Mononuclear cell (primary cell): ENCODE measurements around the gene ESR2. TPM values are rescaled to one million over a fixed set of nuclear protein-coding genes. Genes with fewer than 3 reads are reported as not detected.
"Not testable (repeated sequence)": the region's sequence is repeated elsewhere in the genome, so short reads cannot be mapped to it uniquely, and the experiment has no call there.

Experiments
- H3K27me3 ChIP-seq: 2 replicates; pipeline ENCODE4 v1.6.0; 2011; ENCODE audit warnings: low read length, control low read depth; ENCODE audit not compliant: insufficient read depth
- H3K4me1 ChIP-seq: 2 replicates; pipeline ENCODE4 v1.5.1; 2011; ENCODE audit warnings: mild to moderate bottlenecking, low read length, control low read depth; ENCODE audit not compliant: insufficient read depth
- H3K4me3 ChIP-seq: 2 replicates; pipeline ENCODE4 v1.5.1; 2011; ENCODE audit warnings: mild to moderate bottlenecking, low read length, moderate library complexity
- H3K9me3 ChIP-seq: 2 replicates; pipeline ENCODE4 v1.5.1; 2011; ENCODE audit warnings: low read depth, mild to moderate bottlenecking, control low read depth, low read length
- total RNA-seq: library from RNA; depleted of rRNA; stranded (reverse); fragments of >200 nt; gene quantifications from one replicate; pipeline ENCODE4 v1.2.3, GENCODE V29; 2012

ESR2 gene
- total RNA-seq, 1 donor = 1.3 TPM

DNA sequence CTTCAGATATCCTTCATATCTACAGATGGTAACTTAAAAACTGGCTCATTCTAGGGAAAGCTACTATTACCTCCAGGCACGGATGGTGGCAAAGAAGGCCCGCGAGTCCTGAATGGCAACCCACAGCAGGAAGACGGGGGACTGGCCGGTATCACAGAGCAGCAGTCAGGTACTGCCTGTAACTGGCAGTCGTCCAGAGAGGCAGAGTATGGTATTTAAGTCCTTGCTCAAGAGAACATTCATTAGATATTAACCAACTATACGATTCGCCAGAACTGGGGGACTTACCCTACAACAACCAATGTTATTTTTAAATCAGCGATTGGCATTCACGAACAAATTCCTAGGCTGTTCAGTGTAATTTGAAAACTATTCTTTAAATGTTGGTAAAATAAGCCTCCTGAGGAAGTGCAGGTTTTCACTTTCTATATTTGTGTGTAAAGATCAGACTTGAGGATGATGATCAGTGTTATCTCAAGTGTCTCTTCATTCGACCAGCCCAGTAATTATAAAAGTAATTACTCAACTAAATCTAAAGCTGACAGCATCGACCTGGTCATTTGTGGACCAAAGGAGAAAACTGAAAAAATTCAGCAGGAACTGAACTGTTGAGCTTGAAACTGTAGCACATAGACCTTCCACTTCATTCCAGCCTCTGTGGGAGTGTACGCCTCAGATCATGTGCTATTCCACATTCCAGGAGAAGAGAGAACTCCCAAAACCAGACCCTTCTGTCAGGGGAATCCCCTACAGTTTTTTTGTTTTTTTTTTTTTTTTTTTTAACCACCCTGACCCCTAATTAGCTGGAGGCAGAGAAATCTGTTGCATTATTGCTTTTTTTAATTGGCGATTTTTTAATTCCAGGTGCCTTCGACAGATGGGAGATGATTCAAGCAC lies 75.6 kb downstream of the ESR2 start:
- H3K27me3 ChIP-seq = no peaks in the 10 kb centered on the region
- H3K4me3 ChIP-seq = no peak overlapping the region
- H3K4me1 ChIP-seq = peaks cover 23% of the 10 kb centered on the region
- no peaks in the 10 kb centered on the region for H3K9me3 ChIP-seq

- no peaks in the 10 kb centered on the region for H3K27me3 ChIP-seq
- H3K4me1 ChIP-seq = peaks cover 23% of the 10 kb centered on the region
- H3K4me3 ChIP-seq = no peak overlapping the region
- no peaks in the 10 kb centered on the region for H3K9me3 ChIP-seq
These were observed 76.3 kb downstream of the ESR2 start for GRCh38 chr14:64217834-64218233.

- H3K4me3 ChIP-seq = no peak overlapping the region
- peaks cover 23% of the 10 kb centered on the region for H3K4me1 ChIP-seq
- H3K9me3 ChIP-seq = no peaks in the 10 kb centered on the region
- no peaks in the 10 kb centered on the region for H3K27me3 ChIP-seq
These were observed 76.9 kb downstream of the ESR2 start for GRCh38 chr14:64217308-64217707.

DNA sequence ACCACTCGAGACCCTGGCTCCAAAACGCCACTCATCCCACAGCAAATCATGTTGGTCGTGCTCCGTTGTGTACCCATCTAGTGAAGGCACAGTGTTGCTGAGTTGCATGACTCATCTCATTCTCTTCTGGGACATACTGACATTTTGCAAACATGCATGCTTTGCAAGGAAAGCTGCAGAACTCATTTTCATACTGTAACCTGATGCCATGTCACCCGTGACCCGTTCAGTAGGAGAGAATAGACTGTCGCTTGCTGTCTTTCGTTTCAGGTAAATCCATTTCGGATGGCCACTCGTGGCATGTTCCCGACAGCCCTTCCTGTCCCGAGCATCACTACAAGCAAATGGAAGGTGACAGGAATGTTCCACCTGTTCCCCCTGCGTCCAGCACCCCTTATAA lies 78.2 kb downstream of the ESR2 start:
- H3K9me3 ChIP-seq = no peaks in the 10 kb centered on the region
- H3K27me3 ChIP-seq = no peaks in the 10 kb centered on the region
- H3K4me1 ChIP-seq = peaks cover 14% of the 10 kb centered on the region
- H3K4me3 ChIP-seq = no peak overlapping the region

GRCh38 chr14:64215274-64215673 lies 78.9 kb downstream of the ESR2 start:
- Histone ChIP-seq H3K4me3 (no peak overlapping the region), H3K9me3 (no peaks in the 10 kb centered on the region), H3K4me1 (peaks cover 9% of the 10 kb centered on the region), H3K27me3 (no peaks in the 10 kb centered on the region)

GRCh38 chr14:64213853-64214570 lies 80.2 kb downstream of the ESR2 start:
- H3K27me3 ChIP-seq = no peaks in the 10 kb centered on the region
- H3K4me1 ChIP-seq = peaks cover 16% of the 10 kb centered on the region
- no peak overlapping the region for H3K4me3 ChIP-seq
- H3K9me3 ChIP-seq = no peaks in the 10 kb centered on the region

DNA sequence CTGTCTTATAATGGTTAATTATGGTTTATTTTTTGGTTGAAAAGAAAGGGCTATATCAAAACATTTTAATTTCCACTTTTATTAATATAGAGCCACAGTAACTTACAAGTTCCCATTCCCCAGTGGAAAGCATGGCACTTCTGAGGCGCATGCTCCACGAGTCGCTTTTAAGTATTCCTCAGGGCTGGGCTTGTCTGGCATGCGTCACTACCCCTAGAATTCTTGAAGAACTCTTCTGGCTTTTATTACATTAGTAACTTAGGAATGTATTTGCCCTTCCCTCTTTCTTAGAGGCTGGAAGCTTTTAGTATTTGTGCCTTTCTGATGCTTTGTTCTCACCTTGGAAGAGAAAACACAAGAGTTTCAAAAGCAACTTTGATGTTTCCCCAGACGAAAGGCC lies 81.1 kb downstream of the ESR2 start:
- no peaks in the 10 kb centered on the region for H3K27me3 ChIP-seq
- H3K4me3 ChIP-seq = no peak overlapping the region
- peaks cover 12% of the 10 kb centered on the region for H3K4me1 ChIP-seq
- no peaks in the 10 kb centered on the region for H3K9me3 ChIP-seq

DNA sequence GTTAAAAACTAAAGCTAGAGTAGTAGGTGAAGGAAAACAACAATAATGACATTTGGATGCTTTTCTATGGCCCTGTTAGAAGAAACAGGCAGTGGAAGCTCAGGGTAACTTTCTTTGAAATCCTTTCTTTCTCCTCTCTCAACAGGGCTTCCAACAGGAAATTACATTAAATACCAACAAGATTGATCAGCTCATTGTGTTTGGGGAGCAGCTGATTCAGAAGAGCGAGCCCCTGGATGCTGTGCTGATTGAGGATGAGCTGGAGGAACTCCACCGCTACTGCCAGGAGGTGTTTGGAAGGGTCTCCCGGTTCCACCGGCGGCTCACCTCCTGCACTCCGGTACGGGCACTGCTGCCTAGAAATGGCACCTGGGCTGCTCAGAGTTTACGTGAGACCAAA lies 81.5 kb downstream of the ESR2 start:
- Histone ChIP-seq H3K9me3 (no peaks in the 10 kb centered on the region), H3K27me3 (no peaks in the 10 kb centered on the region), H3K4me1 (peaks cover 12% of the 10 kb centered on the region), H3K4me3 (no peak overlapping the region)

- H3K9me3 ChIP-seq, H3K4me3 ChIP-seq, H3K4me1 ChIP-seq, H3K27me3 ChIP-seq: not testable (repeated sequence)
These were observed 83.3 kb downstream of the ESR2 start for GRCh38 chr14:64210912-64211311.

DNA sequence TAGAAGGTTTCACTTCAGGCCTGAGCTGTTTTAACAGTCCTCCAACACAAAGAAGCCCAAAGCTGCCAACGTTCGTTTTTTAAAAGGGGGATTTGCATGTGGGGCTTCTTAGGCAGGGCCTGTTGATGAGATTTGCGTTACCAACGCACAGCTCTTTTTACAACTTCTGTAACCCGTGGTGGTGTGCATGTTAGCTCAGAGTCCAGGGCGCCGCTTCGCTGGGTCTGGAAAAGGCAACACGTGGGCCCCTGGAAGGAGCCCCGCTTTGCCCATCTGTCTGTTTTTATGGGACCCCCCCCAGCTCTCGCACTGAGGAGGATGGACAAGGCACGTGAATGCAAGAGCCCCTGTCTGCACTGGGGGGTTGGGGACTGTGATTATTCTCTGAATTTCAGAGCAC lies 84.0 kb downstream of the ESR2 start:
- no peaks in the 10 kb centered on the region for H3K9me3 ChIP-seq
- H3K4me3 ChIP-seq = no peak overlapping the region
- H3K4me1 ChIP-seq = peaks cover 10% of the 10 kb centered on the region
- no peaks in the 10 kb centered on the region for H3K27me3 ChIP-seq

GRCh38 chr14:64209444-64210131 lies 84.6 kb downstream of the ESR2 start:
- no peak overlapping the region for H3K4me3 ChIP-seq
- H3K4me1 ChIP-seq = peaks cover 10% of the 10 kb centered on the region
- no peaks in the 10 kb centered on the region for H3K27me3 ChIP-seq
- no peaks in the 10 kb centered on the region for H3K9me3 ChIP-seq

GRCh38 chr14:64208981-64209380 lies 85.2 kb downstream of the ESR2 start:
- H3K27me3 ChIP-seq = no peaks in the 10 kb centered on the region
- peaks cover 10% of the 10 kb centered on the region for H3K4me1 ChIP-seq
- no peak overlapping the region for H3K4me3 ChIP-seq
- no peaks in the 10 kb centered on the region for H3K9me3 ChIP-seq

GRCh38 chr14:64208261-64208660 lies 85.9 kb downstream of the ESR2 start:
- Histone ChIP-seq H3K27me3 (no peaks in the 10 kb centered on the region), H3K9me3 (no peaks in the 10 kb centered on the region), H3K4me1 (peaks cover 10% of the 10 kb centered on the region), H3K4me3 (no peak overlapping the region)

DNA sequence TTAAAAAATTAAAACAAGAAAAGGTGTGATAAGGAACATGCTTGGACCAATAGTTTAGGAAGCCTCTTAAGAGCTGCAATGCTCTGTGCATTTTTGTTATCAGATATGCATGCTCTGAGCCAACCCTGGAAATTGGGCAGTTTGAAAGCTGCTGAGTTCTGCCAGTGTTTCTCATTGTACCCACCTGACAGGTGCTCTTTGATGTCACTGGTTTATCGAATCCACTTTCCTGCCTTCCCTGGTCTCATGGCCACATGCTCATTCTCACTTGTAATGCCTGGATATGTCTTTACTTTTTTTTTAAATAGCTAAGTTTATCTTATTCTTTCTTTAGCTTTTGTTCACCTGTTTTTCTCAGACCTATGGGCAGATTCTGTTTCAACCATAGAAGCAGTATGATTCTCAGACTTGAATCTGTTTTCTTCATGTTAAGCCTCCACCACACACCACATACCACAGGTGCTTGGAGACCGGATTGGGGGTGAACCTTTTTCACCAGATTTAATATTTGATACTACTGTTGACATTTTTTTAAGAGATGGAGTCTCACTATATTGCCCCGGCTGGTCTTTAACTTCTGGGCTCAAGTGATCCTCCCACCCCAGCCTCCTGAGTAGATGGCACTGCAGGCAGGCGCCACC lies 90.7 kb downstream of the ESR2 start:
- no peaks in the 10 kb centered on the region for H3K4me1 ChIP-seq
- no peaks in the 10 kb centered on the region for H3K27me3 ChIP-seq
- H3K9me3 ChIP-seq = no peaks in the 10 kb centered on the region
- H3K4me3 ChIP-seq = no peak overlapping the region

- H3K4me3 ChIP-seq = no peak overlapping the region
- H3K4me1 ChIP-seq = peaks cover 6% of the 10 kb centered on the region
- H3K27me3 ChIP-seq = no peaks in the 10 kb centered on the region
- no peaks in the 10 kb centered on the region for H3K9me3 ChIP-seq
These were observed 91.5 kb downstream of the ESR2 start for GRCh38 chr14:64202716-64203115.
